GM18873 (cell line): Measurements from ENCODE around the gene FBXO30.
A peak's percentile ranks its signal among the peaks of the same experiment; 100 is the strongest.

ENCODE experiments used
- ATAC-seq: cut with Tn5 transposase; IDR thresholded peaks from one replicate; pipeline ENCODE4 v1.9.1; 2021; ENCODE audit warnings: mild to moderate bottlenecking, moderate library complexity, moderate number of reproducible peaks; ENCODE audit not compliant: unreplicated experiment, low FRiP score

The FBXO30 gene

DNA sequence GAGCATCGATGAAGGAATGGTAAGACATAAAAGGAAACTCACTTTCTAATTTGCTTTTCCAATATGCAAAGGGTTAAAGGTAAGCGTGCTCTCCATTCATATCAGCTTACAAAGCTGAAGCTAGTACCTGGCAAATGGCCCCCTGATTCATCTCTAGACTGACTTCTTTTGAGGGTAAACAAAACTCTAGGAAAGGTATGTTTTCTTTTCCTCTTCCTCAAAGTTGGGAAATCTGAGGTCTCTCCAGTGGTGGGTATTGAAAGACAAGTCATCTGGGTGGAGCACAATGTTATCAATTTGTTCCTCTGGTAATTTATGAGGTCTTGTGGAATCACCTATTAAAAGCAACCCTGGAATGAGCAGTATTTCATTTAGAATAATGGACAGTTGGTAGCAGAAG lies 7.9 kb upstream of the FBXO30 start:
- no peak for ATAC-seq

DNA sequence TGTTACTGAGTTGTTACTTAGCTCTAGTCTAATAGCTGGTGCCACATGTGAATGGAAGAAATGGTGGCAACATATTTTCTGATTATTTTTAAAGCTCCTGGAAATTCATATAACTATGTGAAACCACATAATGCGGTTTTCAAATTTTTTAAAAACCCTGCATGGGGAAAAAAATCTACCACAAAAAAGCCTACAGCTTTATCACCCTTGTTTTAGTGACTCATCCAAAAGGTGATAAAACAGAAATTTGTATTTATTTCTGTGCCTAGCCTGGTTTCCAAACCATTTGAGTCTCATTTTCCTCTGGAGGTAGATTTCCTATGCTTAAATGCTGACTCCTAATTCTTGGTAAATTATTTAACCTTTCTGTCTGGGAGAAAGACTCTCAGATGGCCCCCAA lies 5.4 kb upstream of the FBXO30 start:
- no peak for ATAC-seq

DNA sequence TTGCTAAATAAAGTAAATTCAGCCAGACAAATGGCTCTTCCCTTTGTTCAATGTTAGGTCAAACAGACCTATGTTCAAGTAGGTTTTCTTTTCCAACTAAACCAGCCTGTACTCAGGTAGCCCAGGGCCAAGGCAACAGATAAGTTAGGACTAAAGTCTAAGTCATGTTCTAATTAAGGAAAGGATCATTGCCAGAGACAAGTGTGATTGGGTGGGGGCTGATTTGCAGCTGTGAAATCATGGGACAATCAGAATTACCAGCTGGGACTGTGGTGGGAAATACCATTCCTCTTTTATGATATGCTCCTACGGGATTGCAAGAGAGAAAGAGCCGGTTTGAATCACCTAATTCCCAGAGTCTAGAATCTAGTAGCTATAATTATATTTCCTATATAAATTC lies 4.2 kb upstream of the FBXO30 start:
- no peak for ATAC-seq

DNA sequence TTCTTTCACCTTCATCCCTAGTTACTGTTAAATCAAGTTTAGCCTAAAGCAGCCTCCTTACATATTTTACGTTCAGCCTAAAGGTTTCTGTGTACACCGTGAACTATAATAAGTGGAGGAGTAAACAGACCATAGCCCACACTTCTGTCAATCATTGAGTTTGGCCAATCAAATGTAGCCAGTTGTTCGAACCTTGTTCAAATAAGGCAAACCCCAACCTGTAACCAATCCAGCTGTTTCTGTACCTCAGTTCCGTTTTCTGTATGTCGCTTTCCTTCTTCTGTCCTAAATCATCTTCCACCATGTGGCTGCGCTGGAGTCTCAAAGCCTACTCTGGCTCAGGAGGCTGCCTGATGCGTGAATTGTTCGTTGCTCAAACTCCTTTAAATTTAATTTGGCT lies 1.8 kb upstream of the FBXO30 start:
- ATAC-seq = no peak

DNA sequence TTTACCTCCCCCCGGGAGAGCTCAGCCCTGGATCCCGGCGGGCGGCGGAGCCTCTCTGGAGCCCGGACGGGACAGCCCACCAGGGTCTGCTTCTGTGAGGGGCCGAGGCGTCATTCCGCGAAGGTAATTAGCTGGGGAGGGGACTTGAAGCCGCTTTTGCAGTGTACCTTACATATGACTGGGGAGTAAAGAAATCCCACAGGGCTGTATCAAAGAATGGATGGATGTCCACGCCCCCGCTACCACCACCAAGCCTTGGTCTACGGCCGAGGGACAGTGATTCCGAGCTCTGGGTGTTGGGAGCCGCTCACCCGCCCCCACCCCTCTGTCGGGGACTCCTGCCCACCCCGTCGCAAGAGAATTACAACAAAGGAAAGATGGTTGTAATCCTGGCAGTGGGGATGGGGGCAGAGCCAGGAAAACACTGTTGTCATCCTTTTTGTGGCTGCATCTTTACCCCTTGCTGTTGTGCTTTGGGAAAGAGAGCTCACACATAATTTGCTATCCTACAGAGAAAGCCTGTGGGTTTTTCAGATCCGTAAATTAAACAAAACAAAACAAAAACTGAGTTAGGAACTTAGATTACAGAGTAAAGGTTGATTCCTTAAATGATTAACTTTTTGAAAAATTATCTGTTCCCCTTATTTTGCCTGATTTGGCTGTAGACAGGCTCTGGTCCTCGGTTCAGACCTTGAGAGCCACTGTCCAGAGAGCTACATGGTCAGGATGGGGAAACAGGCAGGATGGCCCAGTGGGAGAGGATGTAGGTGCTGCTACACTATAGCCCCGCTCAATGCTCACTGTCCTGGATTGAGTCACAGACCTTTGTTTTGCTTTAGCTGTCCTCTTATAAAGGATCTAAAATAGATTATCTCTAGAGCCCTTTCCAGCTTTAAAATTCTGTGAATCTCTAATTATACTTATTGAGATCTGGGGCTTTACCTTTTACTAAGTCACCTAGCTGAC lies 997 bp upstream of the FBXO30 start:
- ATAC-seq = no peak

DNA sequence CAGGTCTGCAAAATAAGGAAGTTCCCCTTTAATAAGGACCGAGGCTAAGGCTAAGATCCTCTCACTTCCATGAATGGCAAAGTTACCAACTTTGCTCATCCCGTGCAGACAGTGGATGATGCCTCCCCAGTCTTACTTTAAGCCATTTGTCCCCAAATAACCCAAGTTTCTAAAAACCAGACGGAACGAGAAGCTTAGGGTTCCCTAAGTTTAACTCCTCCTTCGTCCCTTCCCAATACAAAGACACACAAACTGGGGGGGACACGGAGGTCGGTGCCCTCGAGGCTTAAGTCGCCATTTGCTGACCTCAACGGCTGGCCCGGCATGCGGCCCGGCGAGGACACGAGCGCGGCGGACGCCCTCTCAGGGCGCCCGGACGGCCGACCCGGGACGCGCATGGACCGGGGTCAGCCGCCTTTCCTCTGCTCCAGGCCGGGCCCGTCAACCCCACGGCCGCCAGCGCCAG lies 527 bp downstream of the FBXO30 start:
- ATAC-seq = peak; percentile 18

DNA sequence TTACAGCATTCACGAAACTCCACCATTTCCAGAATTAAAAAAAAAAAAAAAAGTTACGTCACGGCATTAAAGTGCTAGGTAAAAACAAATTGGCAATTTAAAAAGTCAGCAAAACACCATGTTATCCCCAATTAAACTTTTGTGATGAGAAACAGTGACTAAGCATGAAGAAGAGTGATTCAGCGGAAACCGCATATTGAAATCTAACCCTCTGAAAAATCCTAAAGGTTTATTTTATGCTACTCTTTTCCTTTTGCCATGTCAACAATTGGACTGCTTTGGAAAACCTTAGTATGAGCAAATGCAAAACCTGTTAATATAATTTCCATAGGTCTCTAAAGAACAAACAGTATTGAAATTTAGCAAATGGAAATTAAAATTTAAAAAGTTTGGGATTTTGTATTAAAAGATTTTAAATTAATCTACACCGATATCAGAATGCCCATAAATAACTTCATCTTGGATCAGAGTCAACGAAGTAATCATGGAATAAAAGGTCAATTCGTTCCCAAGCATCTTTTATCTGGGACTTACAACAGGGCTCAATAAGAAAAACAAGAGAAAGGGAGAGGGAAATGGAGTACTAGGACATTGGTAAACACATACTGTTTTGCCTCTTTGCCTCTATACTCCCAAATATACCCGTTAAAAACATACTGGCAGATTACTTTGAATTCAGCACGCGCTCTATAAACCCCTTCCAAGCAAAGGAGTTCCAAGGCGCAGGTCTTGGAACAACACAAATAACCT lies 1.1 kb downstream of the FBXO30 start:
- ATAC-seq = no peak

DNA sequence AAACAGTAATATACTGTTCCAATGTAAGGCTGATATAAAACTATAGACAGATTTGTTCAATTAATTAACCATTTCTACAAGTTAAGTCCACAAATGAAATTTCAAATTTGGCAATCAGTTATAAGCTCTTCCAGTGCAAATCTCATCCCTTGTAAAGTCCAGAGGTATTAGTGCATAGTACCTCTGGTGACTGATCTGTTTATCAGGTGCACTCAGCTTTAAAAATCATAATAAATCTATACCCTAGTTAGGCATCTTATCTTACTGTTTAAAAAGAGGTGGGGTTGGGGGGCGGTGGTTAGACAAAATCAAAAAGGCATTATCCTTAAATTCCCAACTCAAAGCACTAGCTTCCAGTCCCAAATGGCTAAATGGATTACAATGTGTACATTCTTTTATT lies 2.9 kb downstream of the FBXO30 start:
- ATAC-seq = no peak

DNA sequence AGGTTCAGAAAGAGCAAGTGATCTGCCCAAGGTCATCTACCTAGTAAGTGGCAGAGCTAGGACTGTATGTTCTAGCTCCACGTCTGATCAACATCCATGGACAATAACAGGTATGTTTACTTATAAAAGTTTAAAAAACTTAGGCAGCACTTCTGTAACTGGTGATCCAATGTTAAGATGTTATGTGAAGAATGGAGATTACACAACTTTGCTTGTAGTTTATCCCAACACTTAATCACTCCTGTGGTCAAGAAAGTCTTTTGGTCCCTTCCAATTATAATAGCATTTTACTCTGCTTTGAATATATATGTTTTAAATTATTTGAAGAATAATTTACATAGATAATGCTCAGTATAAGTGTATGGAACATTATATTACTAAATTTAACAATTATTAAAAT lies 4.8 kb downstream of the FBXO30 start:
- no peak for ATAC-seq

DNA sequence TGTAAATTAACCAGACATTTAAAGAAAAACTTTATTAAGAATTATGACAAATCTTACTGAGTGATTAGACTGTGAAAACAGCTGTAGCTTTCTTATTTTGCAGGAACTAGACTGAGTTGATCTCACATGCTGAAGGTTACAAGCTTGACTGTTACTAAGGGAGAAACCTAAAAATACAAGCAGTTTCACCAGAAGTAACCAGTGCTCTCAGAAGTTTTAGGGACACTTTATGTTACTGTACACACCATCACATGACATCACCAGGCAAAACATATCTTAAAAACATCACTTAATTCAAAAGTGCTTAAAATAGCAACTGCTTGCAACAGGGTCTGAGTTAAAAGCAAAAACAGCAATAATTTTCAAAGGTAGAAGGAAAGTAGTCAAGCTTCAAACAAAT lies 5.4 kb downstream of the FBXO30 start:
- peak; percentile 77 for ATAC-seq

DNA sequence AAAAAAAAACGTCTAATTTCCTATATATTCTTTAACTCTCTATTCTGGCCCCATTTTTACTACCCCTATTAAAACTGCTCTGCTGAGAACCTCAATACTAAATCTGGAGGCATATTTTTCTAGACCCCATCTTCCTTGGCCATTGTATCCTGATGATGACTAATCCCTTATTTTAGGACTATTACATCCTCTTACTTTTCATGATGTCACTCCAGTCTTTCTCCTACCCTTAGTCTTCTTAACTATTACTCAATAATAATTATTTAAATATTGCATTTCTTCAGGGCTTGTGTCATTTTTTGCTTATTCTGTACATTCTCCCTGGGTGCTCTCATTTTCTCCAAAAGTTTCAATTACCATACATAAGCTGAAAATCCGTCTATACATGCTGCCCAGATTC lies 6.4 kb downstream of the FBXO30 start:
- no peak for ATAC-seq

DNA sequence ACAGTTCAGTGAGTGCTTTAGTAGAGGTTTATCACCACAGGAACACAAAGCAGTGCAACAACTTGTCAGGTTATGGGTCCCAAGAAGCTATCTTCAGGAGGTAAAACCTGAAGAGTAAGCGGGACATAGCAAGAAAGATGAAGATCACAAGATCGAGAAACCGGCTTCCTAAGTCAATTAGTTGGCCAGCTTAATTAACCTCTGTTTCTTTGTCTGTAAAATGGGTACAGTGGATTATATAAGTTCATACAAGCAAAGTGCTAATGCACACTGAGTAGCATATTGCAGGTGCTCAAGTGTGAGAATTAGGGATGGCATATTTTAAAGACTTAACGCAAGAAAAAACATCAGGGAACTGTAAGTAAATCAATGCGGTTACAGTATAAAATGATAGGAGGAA lies 12.5 kb downstream of the FBXO30 start:
- no peak for ATAC-seq

DNA sequence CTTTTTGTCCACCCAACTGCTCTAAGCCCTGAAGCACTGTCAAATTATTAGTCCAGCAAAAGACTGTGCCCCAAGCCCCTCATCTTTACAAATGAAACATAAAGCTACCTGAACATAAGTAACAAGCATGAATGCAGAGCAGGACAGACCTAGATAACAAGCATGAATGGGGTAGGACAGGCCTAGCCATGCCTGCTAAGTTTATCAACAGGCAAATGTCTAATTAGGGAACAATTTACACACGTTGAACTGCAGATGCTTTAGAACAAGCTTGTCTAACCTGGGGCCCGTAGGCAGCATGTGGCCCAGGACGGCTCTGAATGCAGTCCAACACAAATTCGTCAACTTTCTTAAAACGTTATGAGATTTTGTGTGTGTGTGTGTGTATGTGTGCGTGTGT lies 13.6 kb downstream of the FBXO30 start:
- no peak for ATAC-seq

DNA sequence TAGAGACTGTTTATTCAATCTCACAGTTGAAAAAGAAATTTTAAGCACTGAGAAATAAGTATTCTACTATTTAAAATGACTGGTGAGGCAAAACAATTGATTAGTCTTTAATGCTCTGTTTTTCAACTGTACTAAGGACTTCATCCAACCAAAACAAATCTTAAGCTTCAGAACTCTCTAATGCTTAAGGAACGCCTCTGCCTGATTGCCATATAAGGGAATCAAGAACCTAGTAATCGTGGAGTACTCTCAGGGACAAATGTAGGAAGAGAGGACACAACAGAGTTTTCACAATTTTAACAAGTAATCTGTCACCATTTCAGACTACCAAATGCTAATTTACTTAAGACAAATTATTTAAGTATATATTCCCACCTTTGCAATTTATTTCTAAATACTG lies 16.1 kb downstream of the FBXO30 start:
- ATAC-seq = no peak

DNA sequence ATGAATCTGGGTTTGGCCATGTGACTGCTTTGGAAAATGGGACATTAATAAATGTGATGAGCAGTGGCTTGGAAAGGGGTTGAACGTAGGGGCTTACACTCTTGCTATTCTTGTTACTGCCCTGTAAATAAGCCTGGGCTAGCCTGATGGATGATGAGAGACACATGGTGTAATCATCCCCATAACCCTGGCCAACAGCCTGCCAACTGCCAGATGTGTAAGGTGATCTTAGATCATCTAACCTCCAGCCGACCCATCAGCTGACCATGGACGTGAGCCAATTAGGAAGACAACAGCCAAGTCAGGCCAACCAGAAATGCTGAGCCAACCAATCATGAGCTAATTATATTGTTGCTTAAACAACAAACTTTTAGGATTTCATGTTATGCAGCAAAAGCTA lies 25.2 kb downstream of the FBXO30 start:
- no peak for ATAC-seq

DNA sequence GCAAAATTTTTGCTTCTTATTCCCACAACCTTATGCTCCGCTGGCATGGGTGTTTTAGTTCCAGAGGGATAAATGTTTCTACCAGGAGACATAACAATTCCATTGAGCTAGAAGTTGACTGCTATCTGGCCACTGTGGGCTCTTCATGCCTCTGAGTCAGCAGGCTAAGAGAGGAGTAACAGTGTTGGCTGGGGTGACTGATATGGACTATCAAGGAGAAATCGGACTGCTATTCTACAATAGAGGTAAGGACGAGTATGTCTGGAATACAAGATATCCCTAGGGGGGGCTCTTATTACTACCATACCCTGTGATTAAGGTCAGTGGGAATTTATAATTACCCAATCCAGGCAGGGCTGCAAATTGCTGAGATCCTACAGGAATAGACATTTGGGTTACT lies 26.9 kb downstream of the FBXO30 start:
- no peak for ATAC-seq

DNA sequence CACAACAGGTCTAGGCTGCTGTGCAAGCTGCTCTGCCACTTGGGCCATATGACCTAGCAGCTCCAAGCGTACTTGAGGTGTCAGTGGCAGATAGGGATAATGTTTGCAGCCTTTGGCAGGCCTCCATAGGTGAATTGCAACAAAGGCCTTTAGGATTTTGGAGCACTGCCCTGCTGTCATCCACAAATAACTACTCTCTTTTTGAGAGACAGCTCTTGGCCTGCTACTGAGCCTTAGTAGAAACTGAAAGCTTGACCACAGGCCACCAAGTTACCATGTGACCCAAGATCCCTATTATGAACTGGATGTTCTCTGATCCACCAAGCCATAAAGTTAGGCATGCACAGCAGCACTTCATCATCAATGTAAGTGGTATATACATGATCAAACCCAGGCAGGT lies 29.9 kb downstream of the FBXO30 start:
- no peak for ATAC-seq

DNA sequence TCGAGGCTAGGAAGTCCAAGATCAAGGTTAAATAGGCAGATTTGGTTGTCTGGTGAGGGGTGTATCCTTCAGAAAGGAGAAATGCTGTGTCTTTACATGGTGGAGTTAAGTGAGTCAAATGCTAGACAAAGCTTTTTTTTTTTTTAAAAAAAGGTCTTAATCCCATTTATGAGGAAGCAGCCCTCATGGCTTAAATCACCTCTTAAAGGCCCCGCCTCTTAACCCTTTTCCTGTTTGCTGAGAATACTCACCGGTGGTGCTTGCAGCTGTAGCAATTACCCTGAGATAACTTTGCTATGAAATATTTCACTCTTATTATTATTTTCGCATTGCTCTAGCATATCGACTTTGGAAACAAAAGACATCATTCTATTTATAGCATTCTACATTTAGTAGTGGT lies 30.8 kb downstream of the FBXO30 start:
- no peak for ATAC-seq

DNA sequence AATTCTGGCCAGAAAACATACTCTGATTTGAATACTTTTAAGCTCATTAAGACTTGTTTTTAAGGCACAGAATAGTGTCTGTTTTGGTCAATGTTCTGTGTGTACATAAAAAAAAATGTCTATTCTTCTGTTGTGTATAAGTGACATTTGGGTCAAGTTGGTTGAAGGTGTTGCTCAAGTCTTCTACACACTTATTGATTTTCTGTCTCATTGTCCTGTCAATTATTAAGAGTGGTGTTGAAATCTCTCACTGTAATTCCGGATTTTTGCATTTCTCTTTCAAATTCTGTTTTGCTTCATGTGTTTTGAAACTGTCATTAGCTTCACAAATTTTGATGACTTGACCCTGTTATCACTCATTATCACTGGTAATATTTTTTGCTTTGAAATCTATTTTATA lies 41.7 kb downstream of the FBXO30 start:
- ATAC-seq = no peak

DNA sequence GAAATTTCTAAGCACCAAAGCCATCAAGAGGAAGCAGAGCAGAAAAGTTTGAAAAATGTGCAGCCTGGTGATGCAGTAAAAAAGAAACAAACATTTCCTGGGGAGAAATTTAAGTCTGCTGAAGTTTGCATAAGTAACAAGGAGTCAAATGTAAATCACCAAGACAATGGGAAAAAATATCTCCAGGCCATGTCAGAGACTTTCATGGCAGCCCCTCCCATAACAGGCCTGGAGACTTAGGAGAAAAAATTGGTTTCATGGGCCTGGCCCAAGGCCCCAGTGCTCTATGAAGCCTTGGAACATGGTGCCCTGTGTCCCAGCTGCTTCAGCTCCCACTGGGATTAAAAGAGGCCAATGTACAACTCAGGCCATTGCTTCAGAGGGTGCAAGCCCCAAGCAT lies 49.1 kb downstream of the FBXO30 start:
- no peak for ATAC-seq

DNA sequence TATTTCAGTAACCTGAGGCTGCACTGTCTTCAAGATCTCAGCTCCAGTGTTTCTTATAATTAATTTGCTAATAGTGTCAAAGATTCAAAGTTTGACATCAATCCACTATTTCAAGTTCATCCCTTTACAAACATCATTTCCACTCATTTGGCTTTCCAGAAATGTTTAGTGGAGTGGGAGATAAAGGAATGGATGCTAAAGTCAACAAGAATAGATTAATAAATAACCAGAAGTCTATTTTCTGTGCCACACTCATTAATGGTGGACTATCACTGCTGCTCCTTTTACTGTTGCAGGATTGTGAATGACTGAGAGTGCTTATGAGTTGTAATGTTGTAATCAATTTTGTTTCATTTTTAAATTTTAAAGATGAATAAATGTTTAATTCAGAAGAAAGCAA lies 50.9 kb downstream of the FBXO30 start:
- ATAC-seq = no peak

DNA sequence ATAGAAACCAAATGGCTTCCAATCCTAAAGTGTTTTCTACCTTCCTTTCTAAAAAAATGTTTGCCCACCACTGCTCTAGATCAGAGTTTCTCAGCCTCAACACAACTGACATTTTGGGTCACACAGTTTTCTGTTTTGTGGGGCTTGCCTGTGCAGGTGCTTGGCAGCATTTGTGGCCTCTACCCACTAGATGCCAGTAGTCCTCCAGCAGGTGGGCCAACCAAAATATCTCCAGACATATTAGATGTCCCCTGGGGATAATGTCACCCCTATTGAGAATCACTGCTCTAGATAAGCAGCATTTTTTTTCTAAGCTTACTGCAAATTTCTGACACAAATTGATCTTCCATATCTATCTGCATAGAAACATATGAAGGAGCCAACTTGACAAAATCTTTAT lies 53.0 kb downstream of the FBXO30 start:
- no peak for ATAC-seq
